Measurements from ENCODE around the gene ACTR3C.
"Not testable (repeated sequence)": the region's sequence is repeated elsewhere in the genome, so short reads cannot be mapped to it uniquely, and the experiment has no call there.

- not testable (repeated sequence) for TF ChIP-seq CTCF, POLR2A, POLR2AphosphoS5 (IDR thresholded peaks at IDR 0.05)
Measured at GRCh38 chr7:150283111-150283510, 40.2 kb downstream of the ACTR3C start.
